ENCODE measurements around the gene ENPP4.

- TF ChIP-seq CTCF (conservative IDR thresholded peaks at IDR 0.05; ENCODE audit: low read length) (no peak), EZH2phosphoT487 (IDR thresholded peaks at IDR 0.05; ENCODE audit: borderline replicate concordance) (no peak)
Measured at GRCh38 chr6:46115634-46116033, 14.2 kb upstream of the ENPP4 start.

Measured in Loucy (cell line).